Measurements from ENCODE around the gene CLBA1.

Gene CLBA1

DNA sequence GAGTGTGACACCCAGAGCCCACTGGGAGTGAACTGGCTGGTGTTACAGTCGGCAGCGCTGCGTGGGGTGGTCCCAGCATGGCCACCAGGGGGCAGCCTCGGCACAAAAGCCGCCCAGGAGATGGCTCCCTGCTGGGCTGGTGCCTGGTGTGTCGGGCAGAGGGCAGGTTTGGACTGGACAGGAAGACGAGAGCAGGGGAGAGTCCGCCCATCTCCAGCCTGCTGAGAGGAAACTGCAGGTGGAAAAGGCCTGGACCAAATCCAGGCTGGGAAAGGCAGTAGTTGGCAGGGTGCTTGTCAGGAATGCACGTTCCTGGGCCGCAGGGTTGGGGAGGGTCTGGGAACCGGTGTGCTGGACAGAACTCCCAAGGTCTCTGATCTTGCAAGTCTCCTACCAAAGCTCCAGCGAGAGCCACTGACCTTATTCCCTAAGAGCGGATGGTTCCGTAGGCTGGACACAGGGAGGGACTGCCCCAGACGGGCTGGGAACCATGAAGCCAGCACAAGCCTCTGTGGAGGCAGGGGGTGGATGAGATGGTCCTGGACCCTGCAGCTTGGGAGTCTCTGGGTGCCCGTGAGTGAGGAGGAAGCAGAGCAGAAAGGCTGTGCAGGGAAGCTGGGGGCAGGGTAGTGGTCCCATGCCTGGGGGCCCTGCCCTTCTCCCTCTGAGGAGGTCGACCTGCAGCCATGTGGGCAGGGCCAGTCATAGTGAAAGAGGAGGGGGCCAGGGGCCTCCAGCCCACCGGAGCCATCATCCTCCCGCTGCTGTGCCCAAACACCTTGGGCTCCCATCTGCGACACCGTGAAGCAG, 9.2 kb upstream of the CLBA1 start:
- H3K9ac ChIP-seq (ENCODE audit: low read length in 2 of 2), result peak overlapping the region; percentile 36 to 70
- H3K4me1 ChIP-seq (ENCODE audit: control insufficient read depth, insufficient read depth, low read length), result peaks cover 84% of the 10 kb centered on the region
- H3K4me3 ChIP-seq (ENCODE audit: low read length in 2 of 2), result peak overlapping the region; percentile 75 to 79
- H3K36me3 ChIP-seq (ENCODE audit: control insufficient read depth in 2 of 2, insufficient read depth in 2 of 2, low read length in 2 of 2), result no peaks in the 10 kb centered on the region
- no peaks in the 10 kb centered on the region for H3K27me3 ChIP-seq (ENCODE audit: control insufficient read depth in 1 of 2, insufficient read depth in 2 of 2, low read length in 2 of 2)
- peak overlapping the region; percentile 89 for H3K27ac ChIP-seq (ENCODE audit: low read length)
- no peaks in the 10 kb centered on the region for H3K9me3 ChIP-seq (ENCODE audit: control insufficient read depth in 2 of 2, low read length in 2 of 2)

DNA sequence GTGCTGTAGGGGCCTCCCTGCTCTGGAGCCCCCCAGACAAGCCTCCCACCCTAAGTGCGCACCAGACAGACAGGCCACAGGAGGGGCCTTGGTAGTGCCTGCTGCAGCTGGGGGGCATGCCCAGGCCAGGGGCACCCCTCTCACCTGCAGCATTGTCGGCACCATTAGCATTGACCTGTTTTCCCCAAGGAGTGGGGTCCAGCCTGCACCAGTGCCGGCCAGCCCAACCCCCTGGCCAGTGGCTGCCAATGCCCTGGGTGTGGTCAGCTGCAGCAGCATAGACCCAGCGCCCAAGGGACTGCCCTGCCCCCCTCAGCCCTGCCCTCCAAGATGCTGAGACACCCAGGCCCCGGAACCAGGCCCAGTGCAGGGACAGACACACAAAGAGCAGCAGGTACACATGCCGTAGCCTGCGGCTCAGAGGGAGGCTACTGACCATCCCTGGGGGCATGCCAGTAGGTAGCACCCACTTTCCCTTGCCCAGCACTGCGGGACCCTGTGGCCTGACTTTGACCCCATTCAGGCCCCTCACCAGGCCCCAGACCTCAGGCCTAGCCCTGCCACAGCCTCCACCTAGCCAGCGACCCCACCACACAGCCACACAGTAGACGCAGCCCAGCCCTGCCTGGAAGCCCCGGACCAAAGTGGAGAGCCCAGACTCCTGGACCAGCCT, 8.4 kb upstream of the CLBA1 start:
- no peaks in the 10 kb centered on the region for H3K27me3 ChIP-seq (ENCODE audit: control insufficient read depth in 1 of 2, insufficient read depth in 2 of 2, low read length in 2 of 2)
- H3K27ac ChIP-seq (ENCODE audit: low read length), result peak overlapping the region; percentile 46
- H3K9me3 ChIP-seq (ENCODE audit: control insufficient read depth in 2 of 2, low read length in 2 of 2), result no peaks in the 10 kb centered on the region
- H3K4me3 ChIP-seq (ENCODE audit: low read length in 2 of 2), result peak overlapping the region; percentile 75 to 79
- no peaks in the 10 kb centered on the region for H3K36me3 ChIP-seq (ENCODE audit: control insufficient read depth in 2 of 2, insufficient read depth in 2 of 2, low read length in 2 of 2)
- peak overlapping the region; percentile 60 to 70 for H3K9ac ChIP-seq (ENCODE audit: low read length in 2 of 2)
- peaks cover 77% of the 10 kb centered on the region for H3K4me1 ChIP-seq (ENCODE audit: control insufficient read depth, insufficient read depth, low read length)

DNA sequence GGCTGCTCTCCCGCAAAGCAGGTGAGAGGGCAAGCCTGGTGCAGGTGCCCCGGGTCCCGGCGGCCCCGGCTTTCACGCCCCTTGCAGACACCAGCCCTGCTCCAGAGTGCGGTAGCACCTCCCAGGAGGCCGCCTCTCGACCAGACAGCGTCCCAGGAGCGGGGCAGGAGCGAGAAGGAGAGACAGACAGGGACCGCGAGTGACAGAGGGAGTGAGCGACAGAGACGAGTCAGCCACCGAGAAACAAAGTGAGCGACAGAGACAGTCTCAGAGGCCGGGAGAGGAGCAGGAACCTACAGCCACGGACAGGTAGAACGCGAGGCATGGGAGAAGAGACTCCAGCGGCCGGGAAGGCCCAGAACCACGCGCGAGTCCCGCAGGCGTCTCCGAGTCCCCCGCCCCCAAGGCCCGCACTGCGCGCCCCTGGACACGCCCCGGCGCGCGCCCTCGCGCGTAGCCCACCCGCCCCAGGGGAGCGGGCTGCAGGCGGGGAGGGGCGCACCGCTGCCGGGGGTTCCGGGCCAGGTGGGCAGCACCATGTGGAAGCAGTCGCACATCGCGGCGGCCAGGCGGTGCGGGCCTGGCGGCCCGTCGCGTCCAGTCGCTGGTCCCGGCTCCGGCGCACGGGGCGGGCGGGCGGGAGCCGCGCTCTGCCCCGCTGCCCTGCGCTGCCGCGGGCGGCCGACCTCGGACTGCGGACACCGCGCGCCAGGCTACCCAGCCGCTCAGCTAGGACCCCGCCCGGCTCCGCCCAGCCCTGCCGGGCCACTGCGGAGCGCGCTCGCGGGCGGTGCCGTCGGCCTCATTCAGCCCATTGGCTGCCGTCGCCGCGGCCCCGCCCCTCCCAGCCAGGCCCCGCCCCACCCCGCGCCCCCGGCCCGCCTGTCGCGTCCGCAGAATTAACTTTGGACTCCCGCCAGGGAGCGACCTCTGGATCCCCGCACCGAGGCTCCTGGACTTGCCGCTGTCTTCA, 7.6 kb upstream of the CLBA1 start, which contains the start of gene AHNAK2:
TSS of gene AHNAK2 (minus strand) at position 694 of the 973 bp plus-strand sequence. CDS start at position 557, 137 bp downstream.
- H3K36me3 ChIP-seq (ENCODE audit: control insufficient read depth in 2 of 2, insufficient read depth in 2 of 2, low read length in 2 of 2), result no peaks in the 10 kb centered on the region
- no peaks in the 10 kb centered on the region for H3K27me3 ChIP-seq (ENCODE audit: control insufficient read depth in 1 of 2, insufficient read depth in 2 of 2, low read length in 2 of 2)
- peaks cover 68% of the 10 kb centered on the region for H3K4me1 ChIP-seq (ENCODE audit: control insufficient read depth, insufficient read depth, low read length)
- H3K27ac ChIP-seq (ENCODE audit: low read length), result peak within 1 kb of the TSS; percentile 74
- peak within 1 kb of the TSS; percentile 60 to 70 for H3K9ac ChIP-seq (ENCODE audit: low read length in 2 of 2)
- peak within 1 kb of the TSS; percentile 75 to 79 for H3K4me3 ChIP-seq (ENCODE audit: low read length in 2 of 2)
- no peaks in the 10 kb centered on the region for H3K9me3 ChIP-seq (ENCODE audit: control insufficient read depth in 2 of 2, low read length in 2 of 2)

DNA sequence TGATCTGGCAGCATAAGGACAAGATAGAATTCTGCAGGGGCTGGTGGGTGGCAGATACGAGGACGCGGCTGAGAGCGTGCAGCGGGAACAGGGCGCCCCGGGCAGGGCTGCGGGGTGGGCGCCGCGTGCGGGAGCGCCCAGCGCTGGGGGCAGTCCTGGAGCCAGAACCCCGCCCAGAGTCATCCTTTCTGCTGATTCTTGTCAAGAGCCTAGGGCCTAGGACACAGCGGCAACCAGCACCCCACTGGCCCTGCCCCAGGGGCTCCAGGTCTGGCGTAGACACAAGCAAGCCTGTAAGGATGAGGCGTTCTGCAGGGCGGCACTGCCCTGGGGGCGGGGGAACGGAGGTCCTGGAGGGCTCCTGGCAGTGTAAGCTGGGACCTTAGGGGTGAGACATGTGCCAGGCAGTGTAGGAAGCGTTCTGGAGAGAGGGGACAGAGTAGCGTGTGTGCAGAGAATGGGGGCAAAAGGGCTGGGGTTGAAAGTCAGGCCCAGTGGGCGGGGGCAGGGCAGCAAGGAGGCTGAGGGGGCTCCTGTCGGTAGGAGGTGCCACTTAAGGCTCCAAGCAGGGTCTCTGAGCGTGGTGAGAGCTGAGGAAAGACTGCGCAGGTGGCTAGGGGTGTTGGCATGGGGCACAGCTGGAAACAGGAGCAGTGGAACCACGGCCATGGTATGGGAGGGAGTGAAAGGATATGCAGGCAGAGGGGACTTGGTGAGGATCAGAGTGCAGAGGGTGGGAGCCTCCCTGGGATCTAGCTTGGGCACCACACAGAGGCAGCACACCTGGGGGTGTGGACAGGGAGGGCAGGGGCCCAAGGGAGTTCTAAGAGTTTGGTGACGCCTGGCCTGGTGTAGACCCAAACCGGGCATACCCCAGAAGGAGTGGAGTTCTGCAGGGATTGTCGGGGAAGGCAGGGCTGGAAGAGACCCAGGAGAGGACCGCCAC, 6.6 kb upstream of the CLBA1 start:
- Histone ChIP-seq H3K36me3 (ENCODE audit: control insufficient read depth in 2 of 2, insufficient read depth in 2 of 2, low read length in 2 of 2) (no peaks in the 10 kb centered on the region), H3K4me3 (ENCODE audit: low read length in 2 of 2) (peak overlapping the region; percentile 36 to 49), H3K27me3 (ENCODE audit: control insufficient read depth in 1 of 2, insufficient read depth in 2 of 2, low read length in 2 of 2) (no peaks in the 10 kb centered on the region), H3K27ac (ENCODE audit: low read length) (peak overlapping the region; percentile 74), H3K9me3 (ENCODE audit: control insufficient read depth in 2 of 2, low read length in 2 of 2) (no peaks in the 10 kb centered on the region), H3K4me1 (ENCODE audit: control insufficient read depth, insufficient read depth, low read length) (peaks cover 59% of the 10 kb centered on the region), H3K9ac (ENCODE audit: low read length in 2 of 2) (peak overlapping the region in 1 of 2 donors; percentile 52)

DNA sequence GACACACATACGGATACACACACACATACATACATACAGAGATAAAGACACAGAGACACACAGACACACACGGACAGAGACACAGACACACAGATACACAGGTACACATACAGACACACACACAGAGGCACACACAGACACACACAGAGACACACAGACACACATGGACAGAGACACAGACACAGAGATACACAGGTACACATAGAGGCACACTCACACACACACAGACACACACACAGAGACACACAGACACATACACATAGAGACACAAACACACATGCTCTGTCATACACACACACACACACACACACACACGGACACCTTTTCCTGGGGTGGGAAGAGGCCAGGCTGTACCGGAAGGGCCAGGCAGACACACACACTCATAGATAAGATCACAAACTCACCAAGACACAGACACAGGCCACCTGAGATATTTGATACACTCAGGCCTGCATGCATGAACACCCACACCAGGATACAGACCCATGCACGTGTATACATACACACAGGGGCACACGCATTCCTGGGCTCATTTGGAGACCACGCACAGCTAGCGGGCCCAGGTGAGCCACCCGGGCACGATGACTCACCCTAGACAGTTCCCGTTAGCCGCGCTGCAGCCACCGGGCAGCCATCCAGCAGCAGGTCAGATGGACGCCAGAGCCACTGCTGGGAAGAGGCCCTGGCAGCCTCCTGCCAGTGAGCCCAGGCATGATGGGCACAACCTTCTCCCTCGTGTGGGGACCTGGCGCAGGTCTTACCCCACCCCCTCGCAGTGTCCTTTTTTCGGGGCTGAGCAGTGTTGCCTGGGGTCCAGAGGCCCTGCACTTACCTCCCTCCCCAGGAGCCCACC, 5.6 kb upstream of the CLBA1 start:
- H3K9me3 ChIP-seq (ENCODE audit: control insufficient read depth in 2 of 2, low read length in 2 of 2), result no peaks in the 10 kb centered on the region
- peak overlapping the region; percentile 74 for H3K27ac ChIP-seq (ENCODE audit: low read length)
- no peaks in the 10 kb centered on the region for H3K36me3 ChIP-seq (ENCODE audit: control insufficient read depth in 2 of 2, insufficient read depth in 2 of 2, low read length in 2 of 2)
- H3K9ac ChIP-seq (ENCODE audit: low read length in 2 of 2), result peak overlapping the region in 1 of 2 donors; percentile 61
- H3K4me3 ChIP-seq (ENCODE audit: low read length in 2 of 2), result no peak overlapping the region
- H3K4me1 ChIP-seq (ENCODE audit: control insufficient read depth, insufficient read depth, low read length), result peaks cover 50% of the 10 kb centered on the region
- no peaks in the 10 kb centered on the region for H3K27me3 ChIP-seq (ENCODE audit: control insufficient read depth in 1 of 2, insufficient read depth in 2 of 2, low read length in 2 of 2)

DNA sequence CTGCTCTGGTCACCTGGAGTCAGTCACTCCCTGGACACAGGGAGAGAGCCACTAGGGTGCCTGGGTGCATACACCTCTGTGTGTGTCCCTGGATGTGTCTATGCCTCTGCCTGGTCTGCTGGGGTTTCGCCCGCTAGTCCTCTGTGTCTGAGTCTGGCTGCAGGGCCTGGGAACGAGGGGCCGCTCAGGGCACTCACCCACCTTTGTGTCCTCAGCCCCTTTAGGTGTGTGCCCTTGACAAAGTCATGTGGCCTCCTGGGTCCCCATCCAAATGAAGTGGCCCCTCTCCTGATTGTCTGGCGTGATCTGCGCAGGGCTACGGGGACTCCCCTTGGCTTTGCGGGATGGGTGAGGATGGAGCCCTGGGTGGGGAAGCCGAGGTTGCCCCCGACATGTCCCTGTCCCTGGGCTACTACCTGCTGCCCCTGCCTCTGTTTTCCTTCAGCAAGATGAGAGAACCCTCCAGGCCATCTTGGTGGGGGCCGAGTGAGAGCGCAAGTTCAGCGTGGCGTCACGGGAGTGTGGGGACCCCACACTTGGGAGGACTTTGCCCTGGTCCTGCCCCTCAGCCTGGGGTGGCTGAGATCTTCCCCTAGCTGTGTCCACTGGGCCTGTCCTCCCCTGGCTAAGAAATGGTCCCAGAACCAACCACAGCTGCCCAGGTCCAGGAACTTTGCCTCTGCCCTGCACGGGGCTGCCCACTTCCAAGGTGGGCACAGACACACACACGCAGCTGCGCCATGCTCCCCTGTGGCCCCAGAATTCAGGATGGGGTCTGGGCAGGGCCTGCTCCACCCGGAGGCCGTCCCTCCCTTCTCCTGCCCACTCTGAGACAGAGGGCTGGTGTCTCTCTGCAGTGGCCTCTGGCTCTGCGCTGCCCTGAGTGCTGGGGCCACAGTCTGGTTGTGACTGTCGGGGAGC, 4.7 kb upstream of the CLBA1 start:
- H3K4me1 ChIP-seq (ENCODE audit: control insufficient read depth, insufficient read depth, low read length), result peaks cover 45% of the 10 kb centered on the region
- H3K27me3 ChIP-seq (ENCODE audit: control insufficient read depth in 1 of 2, insufficient read depth in 2 of 2, low read length in 2 of 2), result no peaks in the 10 kb centered on the region
- peak overlapping the region in 1 of 2 donors; percentile 61 for H3K9ac ChIP-seq (ENCODE audit: low read length in 2 of 2)
- no peaks in the 10 kb centered on the region for H3K9me3 ChIP-seq (ENCODE audit: control insufficient read depth in 2 of 2, low read length in 2 of 2)
- peak overlapping the region; percentile 74 for H3K27ac ChIP-seq (ENCODE audit: low read length)
- no peak overlapping the region for H3K4me3 ChIP-seq (ENCODE audit: low read length in 2 of 2)
- no peaks in the 10 kb centered on the region for H3K36me3 ChIP-seq (ENCODE audit: control insufficient read depth in 2 of 2, insufficient read depth in 2 of 2, low read length in 2 of 2)

DNA sequence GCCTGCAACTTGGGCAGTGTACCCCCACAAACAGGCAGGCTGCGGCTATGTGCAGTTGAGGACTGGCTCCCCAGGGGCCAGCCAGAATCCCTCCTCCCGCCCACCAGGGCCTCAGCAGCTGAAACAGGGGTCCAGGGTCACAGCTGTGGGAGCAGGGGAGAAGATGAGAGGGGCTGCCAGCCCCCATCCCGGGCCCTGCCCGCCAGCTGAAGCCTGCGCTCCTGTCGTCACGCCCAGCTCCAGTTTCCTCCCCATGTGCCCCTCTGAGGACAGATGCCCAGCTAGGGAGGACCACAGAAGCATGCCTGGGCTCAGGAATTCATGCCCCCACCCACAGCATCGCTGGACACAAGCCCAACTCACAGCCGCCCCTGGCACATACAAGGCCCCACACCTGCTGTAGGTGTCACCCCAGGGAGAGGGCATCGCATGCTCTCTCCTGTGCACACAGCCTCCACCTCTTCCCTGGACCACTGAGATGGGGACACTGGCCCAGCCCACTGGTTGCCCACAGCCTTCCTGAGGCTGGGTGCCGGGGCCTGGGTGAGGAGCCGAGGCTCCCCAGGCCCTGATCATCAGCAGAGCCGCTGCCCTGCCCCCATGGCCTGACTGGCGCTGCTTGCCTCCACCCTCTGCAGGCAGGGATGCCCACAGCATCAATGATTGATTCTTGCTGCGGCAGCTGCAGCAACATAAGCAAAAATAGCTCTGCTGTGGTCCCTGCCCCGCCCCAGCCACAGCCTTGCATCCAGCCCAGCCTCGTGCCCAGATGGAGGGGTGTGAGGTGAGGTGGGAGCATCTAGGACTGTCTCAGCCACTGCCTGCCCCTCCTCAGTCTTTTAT, 3.7 kb upstream of the CLBA1 start:
- Histone ChIP-seq H3K4me3 (ENCODE audit: low read length in 2 of 2) (no peak overlapping the region), H3K27me3 (ENCODE audit: control insufficient read depth in 1 of 2, insufficient read depth in 2 of 2, low read length in 2 of 2) (no peaks in the 10 kb centered on the region), H3K9me3 (ENCODE audit: control insufficient read depth in 2 of 2, low read length in 2 of 2) (no peaks in the 10 kb centered on the region), H3K36me3 (ENCODE audit: control insufficient read depth in 2 of 2, insufficient read depth in 2 of 2, low read length in 2 of 2) (no peaks in the 10 kb centered on the region), H3K27ac (ENCODE audit: low read length) (no peak overlapping the region), H3K4me1 (ENCODE audit: control insufficient read depth, insufficient read depth, low read length) (peaks cover 45% of the 10 kb centered on the region), H3K9ac (ENCODE audit: low read length in 2 of 2) (no peak overlapping the region)

DNA sequence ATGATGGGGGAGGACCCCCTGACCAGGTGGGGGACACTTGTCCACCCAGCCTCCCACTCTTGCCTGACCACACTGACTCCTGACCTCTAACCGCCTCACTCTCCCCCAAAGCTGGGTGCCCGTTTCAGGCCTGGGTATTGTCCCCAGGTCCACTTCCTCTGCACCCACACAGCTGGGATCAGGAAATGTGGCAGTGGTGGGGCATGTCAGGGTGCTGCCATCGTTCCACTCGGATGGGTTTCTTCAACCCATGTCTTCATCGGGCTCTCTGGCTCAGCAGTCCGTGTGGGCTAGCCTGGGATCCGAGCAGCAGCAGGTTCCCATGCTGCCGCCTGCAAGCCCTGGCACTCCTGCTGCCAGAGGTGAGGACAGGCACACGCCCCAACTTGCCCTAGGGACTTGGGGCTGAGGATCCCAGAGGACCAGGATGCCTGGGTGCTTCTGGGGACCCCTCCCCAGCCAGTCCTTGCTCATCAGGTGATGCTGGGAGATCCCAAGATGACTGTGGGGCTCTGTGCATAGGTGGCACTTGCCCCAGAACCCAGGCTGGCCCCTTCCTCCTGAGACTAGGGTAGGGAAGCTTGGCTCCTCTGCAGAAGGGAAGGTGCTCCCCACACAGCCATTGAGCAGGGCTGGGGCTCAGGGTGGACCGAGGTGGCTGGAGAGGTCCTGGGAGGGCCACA, 2.9 kb upstream of the CLBA1 start:
- H3K4me3 ChIP-seq (ENCODE audit: low read length in 2 of 2), result no peak overlapping the region
- H3K27me3 ChIP-seq (ENCODE audit: control insufficient read depth in 1 of 2, insufficient read depth in 2 of 2, low read length in 2 of 2), result no peaks in the 10 kb centered on the region
- no peaks in the 10 kb centered on the region for H3K9me3 ChIP-seq (ENCODE audit: control insufficient read depth in 2 of 2, low read length in 2 of 2)
- no peak overlapping the region for H3K9ac ChIP-seq (ENCODE audit: low read length in 2 of 2)
- H3K36me3 ChIP-seq (ENCODE audit: control insufficient read depth in 2 of 2, insufficient read depth in 2 of 2, low read length in 2 of 2), result no peaks in the 10 kb centered on the region
- peaks cover 38% of the 10 kb centered on the region for H3K4me1 ChIP-seq (ENCODE audit: control insufficient read depth, insufficient read depth, low read length)
- H3K27ac ChIP-seq (ENCODE audit: low read length), result no peak overlapping the region

Measured in stomach smooth muscle (tissue), 2 donors.